Measurements from ENCODE around the gene RBMS3. TPM values are rescaled to one million over a fixed set of nuclear protein-coding genes. Genes with fewer than 3 reads are reported as not detected.

RBMS3 gene
- total RNA-seq, 1 donor from 2014 or later, result 0.47 TPM

DNA sequence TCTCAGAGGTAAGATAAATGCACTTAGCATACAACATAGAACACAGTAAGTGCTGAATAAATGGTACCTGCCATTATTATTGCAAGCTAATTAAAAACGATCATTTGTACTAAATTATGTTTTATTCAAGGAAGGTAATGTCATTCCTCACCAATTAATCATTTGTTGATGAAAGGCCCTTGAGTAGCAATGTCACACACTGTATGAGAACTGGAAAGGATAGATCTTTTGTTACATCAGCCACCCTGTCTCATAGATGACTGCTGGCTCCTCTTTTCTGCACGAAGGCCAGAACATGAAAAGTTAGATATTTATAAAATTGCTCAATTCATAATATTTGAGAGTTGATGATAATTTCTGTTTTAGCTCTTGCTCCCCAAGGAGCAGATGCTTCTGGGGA, 415.4 kb downstream of the RBMS3 start:
- Histone ChIP-seq H3K4me1 (peaks cover 30% of the 10 kb centered on the region), H3K36me3 (no peaks in the 10 kb centered on the region), H3K9me3 (ENCODE audit: low read depth) (no peaks in the 10 kb centered on the region), H3K27ac (no peak overlapping the region), H3K9ac (no peak overlapping the region), H3K4me2 (no peak overlapping the region), H3F3A (ENCODE audit: low read depth) (no peaks in the 10 kb centered on the region), H3K4me3 (no peak overlapping the region), H3K79me2 (ENCODE audit: low read depth) (no peaks in the 10 kb centered on the region), H4K20me1 (ENCODE audit: low read depth) (no peaks in the 10 kb centered on the region), H3K27me3 (no peaks in the 10 kb centered on the region), H2AFZ (replicated peaks) (no peak overlapping the region)
- peaks cover 11% of the 10 kb centered on the region for H3K9me3 Mint-ChIP-seq
- H3K27ac Mint-ChIP-seq, result no peak overlapping the region
- TF ChIP-seq EZH2 (IDR thresholded peaks at IDR 0.05) (no peak), EZH2phosphoT487 (IDR thresholded peaks at IDR 0.05) (no peak)
- TF ChIP-seq, protein P1, sequence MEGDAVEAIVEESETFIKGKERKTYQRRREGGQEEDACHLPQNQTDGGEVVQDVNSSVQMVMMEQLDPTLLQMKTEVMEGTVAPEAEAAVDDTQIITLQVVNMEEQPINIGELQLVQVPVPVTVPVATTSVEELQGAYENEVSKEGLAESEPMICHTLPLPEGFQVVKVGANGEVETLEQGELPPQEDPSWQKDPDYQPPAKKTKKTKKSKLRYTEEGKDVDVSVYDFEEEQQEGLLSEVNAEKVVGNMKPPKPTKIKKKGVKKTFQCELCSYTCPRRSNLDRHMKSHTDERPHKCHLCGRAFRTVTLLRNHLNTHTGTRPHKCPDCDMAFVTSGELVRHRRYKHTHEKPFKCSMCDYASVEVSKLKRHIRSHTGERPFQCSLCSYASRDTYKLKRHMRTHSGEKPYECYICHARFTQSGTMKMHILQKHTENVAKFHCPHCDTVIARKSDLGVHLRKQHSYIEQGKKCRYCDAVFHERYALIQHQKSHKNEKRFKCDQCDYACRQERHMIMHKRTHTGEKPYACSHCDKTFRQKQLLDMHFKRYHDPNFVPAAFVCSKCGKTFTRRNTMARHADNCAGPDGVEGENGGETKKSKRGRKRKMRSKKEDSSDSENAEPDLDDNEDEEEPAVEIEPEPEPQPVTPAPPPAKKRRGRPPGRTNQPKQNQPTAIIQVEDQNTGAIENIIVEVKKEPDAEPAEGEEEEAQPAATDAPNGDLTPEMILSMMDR (IDR thresholded peaks at IDR 0.05), result no peak
- H3K27me3 Mint-ChIP-seq (ENCODE audit: insufficient read depth, low read depth), result no peaks in the 10 kb centered on the region
- no peak overlapping the region for H3K4me3 Mint-ChIP-seq
- H3K4me1 Mint-ChIP-seq, result peaks cover 40% of the 10 kb centered on the region
- H3K36me3 Mint-ChIP-seq, result peaks cover 7% of the 10 kb centered on the region
- DNase-seq (ENCODE audit: low spot score), result no peak

GRCh38 chr3:29697989-29698388, 417.1 kb downstream of the RBMS3 start:
- no peaks in the 10 kb centered on the region for H3K9me3 ChIP-seq (ENCODE audit: low read depth)
- peaks cover 30% of the 10 kb centered on the region for H3K4me1 ChIP-seq
- TF ChIP-seq, protein P1 (IDR thresholded peaks at IDR 0.05), result no peak
- TF ChIP-seq EZH2 (IDR thresholded peaks at IDR 0.05) (no peak), EZH2phosphoT487 (IDR thresholded peaks at IDR 0.05) (no peak)
- no peak overlapping the region for H3K27ac Mint-ChIP-seq
- no peak overlapping the region for H3K4me3 Mint-ChIP-seq
- H3K36me3 ChIP-seq, result no peaks in the 10 kb centered on the region
- no peak for DNase-seq (ENCODE audit: low spot score)
- no peak overlapping the region for H2AFZ ChIP-seq (replicated peaks)
- H3K27me3 ChIP-seq, result no peaks in the 10 kb centered on the region
- no peak overlapping the region for H3K27ac ChIP-seq
- H3K4me2 ChIP-seq, result no peak overlapping the region
- no peaks in the 10 kb centered on the region for H3F3A ChIP-seq (ENCODE audit: low read depth)
- H3K4me1 Mint-ChIP-seq, result peaks cover 36% of the 10 kb centered on the region
- H3K9me3 Mint-ChIP-seq, result peaks cover 11% of the 10 kb centered on the region
- peaks cover 7% of the 10 kb centered on the region for H3K36me3 Mint-ChIP-seq
- no peak overlapping the region for H3K4me3 ChIP-seq
- no peaks in the 10 kb centered on the region for H3K79me2 ChIP-seq (ENCODE audit: low read depth)
- H3K9ac ChIP-seq, result no peak overlapping the region
- H3K27me3 Mint-ChIP-seq (ENCODE audit: insufficient read depth, low read depth), result no peaks in the 10 kb centered on the region
- H4K20me1 ChIP-seq (ENCODE audit: low read depth), result no peaks in the 10 kb centered on the region

GRCh38 chr3:29700256-29700655, 419.4 kb downstream of the RBMS3 start:
- no peaks in the 10 kb centered on the region for H4K20me1 ChIP-seq (ENCODE audit: low read depth)
- H3K27me3 Mint-ChIP-seq (ENCODE audit: insufficient read depth, low read depth), result no peaks in the 10 kb centered on the region
- no peak overlapping the region for H3K4me3 ChIP-seq
- H3K27me3 ChIP-seq, result no peaks in the 10 kb centered on the region
- H3K27ac ChIP-seq, result no peak overlapping the region
- no peaks in the 10 kb centered on the region for H3F3A ChIP-seq (ENCODE audit: low read depth)
- H3K27ac Mint-ChIP-seq, result no peak overlapping the region
- TF ChIP-seq EZH2 (IDR thresholded peaks at IDR 0.05) (no peak), EZH2phosphoT487 (IDR thresholded peaks at IDR 0.05) (no peak)
- TF ChIP-seq, protein P1 (IDR thresholded peaks at IDR 0.05), result no peak
- no peaks in the 10 kb centered on the region for H3K79me2 ChIP-seq (ENCODE audit: low read depth)
- H3K36me3 ChIP-seq, result no peaks in the 10 kb centered on the region
- H3K36me3 Mint-ChIP-seq, result peaks cover 7% of the 10 kb centered on the region
- H3K4me3 Mint-ChIP-seq, result no peak overlapping the region
- peaks cover 13% of the 10 kb centered on the region for H3K4me1 Mint-ChIP-seq
- H3K9me3 ChIP-seq (ENCODE audit: low read depth), result no peaks in the 10 kb centered on the region
- H3K4me2 ChIP-seq, result no peak overlapping the region
- peaks cover 12% of the 10 kb centered on the region for H3K4me1 ChIP-seq
- no peak overlapping the region for H3K9ac ChIP-seq
- no peak overlapping the region for H2AFZ ChIP-seq (replicated peaks)
- peaks cover 13% of the 10 kb centered on the region for H3K9me3 Mint-ChIP-seq
- no peak for DNase-seq (ENCODE audit: low spot score)
